Testis (tissue), 2 donors: ENCODE measurements around the gene MEIS2.

ENCODE experiments used
- POLR2A ChIP-seq: fragments of 450-650 bp; IDR thresholded peaks from one replicate; pipeline ENCODE4 v1.6.1; 2017; ENCODE audit warnings: antibody characterized with exemption, mild to moderate bottlenecking, moderate library complexity
- TF ChIP-seq, protein P1 (sequence below), 3 experiments: fragments of 450-650 bp in 2 of 3; fragments of 200-600 bp in 1 of 3; sonication (generic) in 1 of 3; IDR thresholded peaks; one replicate each; pipeline ENCODE4 v1.5.1; 2016 to 2019; ENCODE audit warnings: antibody characterized with exemption in 3 of 3, mild to moderate bottlenecking in 2 of 3, moderate library complexity in 1 of 3

DNA sequence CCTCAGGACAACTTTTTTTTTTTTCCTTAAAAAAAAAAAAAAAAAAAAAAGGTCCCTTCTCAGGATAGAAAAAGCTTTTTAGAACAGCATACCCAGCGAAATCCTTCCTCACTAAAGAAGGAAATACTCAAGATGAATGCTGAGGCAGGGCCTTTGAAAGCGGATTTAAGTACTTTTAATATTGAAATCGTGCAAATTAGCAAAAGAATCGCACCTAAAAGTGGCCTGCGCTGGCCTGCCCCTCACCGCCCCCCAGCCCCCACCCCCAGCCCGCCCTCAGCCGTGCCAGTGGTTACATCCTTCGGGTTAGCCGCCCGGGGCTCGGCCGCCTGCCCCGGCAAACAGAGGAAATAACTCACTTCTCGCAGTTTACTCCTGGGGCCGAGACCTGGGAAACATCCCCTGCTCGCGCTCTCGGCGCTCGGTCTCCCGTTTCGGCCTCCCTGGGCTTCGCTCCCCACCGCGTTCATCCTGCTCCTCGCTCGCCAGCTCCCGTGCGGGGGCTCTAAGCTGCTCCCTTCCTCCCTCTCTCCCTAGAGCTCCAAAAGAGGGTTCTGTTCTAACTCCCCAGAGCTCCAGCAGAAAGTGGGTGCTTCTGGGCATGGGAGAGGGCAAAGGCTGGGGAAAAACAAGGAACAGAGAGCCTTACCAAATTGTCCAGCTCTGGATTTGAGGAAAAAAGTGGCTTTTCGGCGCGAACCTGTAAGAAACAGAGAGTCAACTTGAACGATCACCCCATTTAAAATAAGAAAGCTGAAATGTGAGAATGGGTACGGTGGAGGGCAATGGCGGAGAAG lies 5.2 kb downstream of the MEIS2 start:
- TF ChIP-seq, protein P1, sequence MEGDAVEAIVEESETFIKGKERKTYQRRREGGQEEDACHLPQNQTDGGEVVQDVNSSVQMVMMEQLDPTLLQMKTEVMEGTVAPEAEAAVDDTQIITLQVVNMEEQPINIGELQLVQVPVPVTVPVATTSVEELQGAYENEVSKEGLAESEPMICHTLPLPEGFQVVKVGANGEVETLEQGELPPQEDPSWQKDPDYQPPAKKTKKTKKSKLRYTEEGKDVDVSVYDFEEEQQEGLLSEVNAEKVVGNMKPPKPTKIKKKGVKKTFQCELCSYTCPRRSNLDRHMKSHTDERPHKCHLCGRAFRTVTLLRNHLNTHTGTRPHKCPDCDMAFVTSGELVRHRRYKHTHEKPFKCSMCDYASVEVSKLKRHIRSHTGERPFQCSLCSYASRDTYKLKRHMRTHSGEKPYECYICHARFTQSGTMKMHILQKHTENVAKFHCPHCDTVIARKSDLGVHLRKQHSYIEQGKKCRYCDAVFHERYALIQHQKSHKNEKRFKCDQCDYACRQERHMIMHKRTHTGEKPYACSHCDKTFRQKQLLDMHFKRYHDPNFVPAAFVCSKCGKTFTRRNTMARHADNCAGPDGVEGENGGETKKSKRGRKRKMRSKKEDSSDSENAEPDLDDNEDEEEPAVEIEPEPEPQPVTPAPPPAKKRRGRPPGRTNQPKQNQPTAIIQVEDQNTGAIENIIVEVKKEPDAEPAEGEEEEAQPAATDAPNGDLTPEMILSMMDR (IDR thresholded peaks at IDR 0.05): no peak
- no peak for TF ChIP-seq POLR2A
